IMR-90 (cell line): ENCODE measurements around the gene MBOAT2. TPM values are rescaled to one million over a fixed set of nuclear protein-coding genes. Genes with fewer than 3 reads are reported as not detected.

Source experiments
- ATAC-seq: fragments of 200-7000 bp; cut with Tn5 transposase; 2 replicates; pipeline ENCODE4 v1.9.1; 2020; ENCODE audit warnings: low read depth, mild to moderate bottlenecking, moderate library complexity
- BruUV-seq: library from RNA; stranded (reverse); fragments of 400-500 nt; replicated peaks from 2 replicates; lab custom pipeline; 2021; lab: Mats Ljungman, UMichigan
- CTCF ChIA-PET: fragments of 300-600 bp; formaldehyde crosslinking; extraction: SDS; loops from one replicate; lab custom pipeline; 2021; ENCODE audit warnings: antibody characterized with exemption; lab: Yijun Ruan, JAX
- POLR2A ChIA-PET: fragments of 300-600 bp; sonication (Branson Sonifier 250); formaldehyde crosslinking; loops from one replicate; lab custom pipeline; 2022; ENCODE audit warnings: antibody characterized with exemption; ENCODE audit not compliant: unreplicated experiment; lab: Charles Lee
- DNase-seq: peaks from one replicate; pipeline ENCODE4 v3.0.0; 2013
- H2AFZ ChIP-seq: replicated peaks from 2 replicates; pipeline ENCODE3; 2013; ENCODE audit warnings: low read length, mild to moderate bottlenecking; ENCODE audit not compliant: poor library complexity
- H2AK5ac ChIP-seq: 2 replicates; pipeline ENCODE4 v1.6.1; 2013; ENCODE audit warnings: low read depth, low read length, inconsistent platforms
- H2AK9ac ChIP-seq: replicated peaks from 2 replicates; pipeline ENCODE3; 2013; ENCODE audit warnings: mild to moderate bottlenecking, low read depth, low read length, moderate library complexity; ENCODE audit not compliant: poor library complexity
- H2BK120ac ChIP-seq: 2 replicates; pipeline ENCODE4 v1.6.1; 2013; ENCODE audit warnings: low read depth, low read length, inconsistent platforms
- H2BK15ac ChIP-seq: 3 replicates; pipeline ENCODE4 v1.6.1; 2013; ENCODE audit warnings: low read depth, low read length, inconsistent platforms
- H2BK20ac ChIP-seq: 2 replicates; pipeline ENCODE4 v1.6.1; 2013; ENCODE audit warnings: low read depth, mild to moderate bottlenecking, inconsistent platforms, low read length, moderate library complexity
- H2BK5ac ChIP-seq: 2 replicates; pipeline ENCODE4 v1.6.1; 2013; ENCODE audit warnings: mild to moderate bottlenecking, low read depth, low read length, inconsistent platforms; ENCODE audit not compliant: poor library complexity, severe bottlenecking
- H3K14ac ChIP-seq: replicated peaks from 2 replicates; pipeline ENCODE4 v1.6.1; 2013; ENCODE audit warnings: low read depth, low read length, inconsistent platforms
- H3K18ac ChIP-seq: 2 replicates; pipeline ENCODE4 v1.6.1; 2013; ENCODE audit warnings: low read depth, low read length, control low read depth
- H3K23ac ChIP-seq: 2 replicates; pipeline ENCODE4 v1.6.1; 2013; ENCODE audit warnings: low read depth, low read length, inconsistent platforms
- H3K27ac ChIP-seq: 2 replicates; pipeline ENCODE4 v1.5.1; 2013; ENCODE audit warnings: mild to moderate bottlenecking, control low read depth, low read length; ENCODE audit not compliant: insufficient read depth
- H3K27me3 ChIP-seq: 2 replicates; pipeline ENCODE4 v1.6.1; 2013; ENCODE audit warnings: low read length; ENCODE audit not compliant: control insufficient read depth, insufficient read depth
- H3K36me3 ChIP-seq: 2 replicates; pipeline ENCODE4 v1.6.1; 2013; ENCODE audit warnings: low read length, mixed read lengths; ENCODE audit not compliant: control insufficient read depth, insufficient read depth
- H3K4ac ChIP-seq: 2 replicates; pipeline ENCODE4 v1.6.1; 2013; ENCODE audit warnings: low read depth, low read length, inconsistent platforms
- H3K4me1 ChIP-seq: 2 replicates; pipeline ENCODE4 v1.6.1; 2013; ENCODE audit warnings: low read length, mixed read lengths; ENCODE audit not compliant: control insufficient read depth, insufficient read depth
- H3K4me2 ChIP-seq: 2 replicates; pipeline ENCODE4 v1.6.1; 2013; ENCODE audit warnings: low read depth, mild to moderate bottlenecking, control low read depth, low read length, moderate library complexity
- H3K4me3 ChIP-seq: 2 replicates; pipeline ENCODE4 v1.5.1; 2013; ENCODE audit warnings: low read depth, mild to moderate bottlenecking, control low read depth, low read length, moderate library complexity; ENCODE audit not compliant: insufficient read depth
- H3K56ac ChIP-seq: 2 replicates; pipeline ENCODE4 v1.6.1; 2013; ENCODE audit warnings: low read length, inconsistent platforms; ENCODE audit not compliant: insufficient read depth; ENCODE audit errors: extremely low read depth
- H3K79me1 ChIP-seq, 2 experiments: 2 replicates each; pipeline ENCODE4 v1.6.1; 2013; ENCODE audit warnings: low read length in 2 of 2, inconsistent platforms in 1 of 2, low read depth in 1 of 2
- H3K9ac ChIP-seq: 2 replicates; pipeline ENCODE4 v1.6.1; 2013; ENCODE audit warnings: low read depth, low read length, control low read depth
- H3K9me1 ChIP-seq: 2 replicates; pipeline ENCODE4 v1.6.1; 2013; ENCODE audit warnings: low read length, inconsistent platforms; ENCODE audit not compliant: insufficient read depth
- H3K9me3 ChIP-seq: 2 replicates; pipeline ENCODE4 v1.6.1; 2013; ENCODE audit warnings: low read length; ENCODE audit not compliant: control insufficient read depth, insufficient read depth
- H4K20me1 ChIP-seq: 2 replicates; pipeline ENCODE4 v1.6.1; 2013; ENCODE audit warnings: low read length, inconsistent platforms; ENCODE audit not compliant: insufficient read depth
- H4K5ac ChIP-seq: 2 replicates; pipeline ENCODE4 v1.6.1; 2013; ENCODE audit warnings: mild to moderate bottlenecking, low read depth, low read length, control low read depth
- H4K8ac ChIP-seq, 2 experiments: 2 replicates each; pipeline ENCODE4 v1.6.1; 2013; ENCODE audit warnings: low read depth in 2 of 2, low read length in 2 of 2, control low read depth in 1 of 2, inconsistent platforms in 1 of 2
- H4K91ac ChIP-seq: 2 replicates; pipeline ENCODE4 v1.6.1; 2013; ENCODE audit warnings: low read depth, low read length, inconsistent platforms; ENCODE audit not compliant: insufficient read depth
- BHLHE40 ChIP-seq: fragments of 150-350 bp; IDR thresholded peaks from 2 replicates; pipeline ENCODE4 v1.6.1; 2016; ENCODE audit warnings: mild to moderate bottlenecking, low read depth, low read length
- CEBPB ChIP-seq: IDR thresholded peaks from 2 replicates; pipeline ENCODE4 v1.6.1; 2012; ENCODE audit warnings: low read depth, low read length, improper control_type of control experiment
- CHD1 ChIP-seq: IDR thresholded peaks from 2 replicates; pipeline ENCODE4 v1.6.1; 2012; ENCODE audit warnings: low read depth, low read length, improper control_type of control experiment
- FOS ChIP-seq: fragments of 150-350 bp; IDR thresholded peaks from 2 replicates; pipeline ENCODE4 v1.6.1; 2016; ENCODE audit warnings: low read depth, low read length
- MAFK ChIP-seq: IDR thresholded peaks from 2 replicates; pipeline ENCODE4 v1.6.1; 2012; ENCODE audit warnings: low read depth, low read length, improper control_type of control experiment
- MAZ ChIP-seq: IDR thresholded peaks from 2 replicates; pipeline ENCODE4 v1.6.1; 2012; ENCODE audit warnings: low read depth, mild to moderate bottlenecking, low read length, improper control_type of control experiment, moderate library complexity, borderline replicate concordance
- RAD21 ChIP-seq: IDR thresholded peaks from 2 replicates; pipeline ENCODE4 v1.6.1; 2012; ENCODE audit warnings: low read length, improper control_type of control experiment
- RCOR1 ChIP-seq: IDR thresholded peaks from 2 replicates; pipeline ENCODE4 v1.6.1; 2012; ENCODE audit warnings: mild to moderate bottlenecking, low read length, improper control_type of control experiment; ENCODE audit not compliant: insufficient replicate concordance
- RFX5 ChIP-seq: IDR thresholded peaks from 2 replicates; pipeline ENCODE4 v1.8.0; 2012; ENCODE audit warnings: low read depth, mild to moderate bottlenecking, low read length, moderate library complexity
- WGBS, 2 experiments: methylation state at CpG; one replicate each; pipeline versions ENCODE4 v1.1.5 to v1.1.7; 2013; ENCODE audit warnings: missing lambda C conversion rate in 2 of 2; ENCODE audit not compliant: insufficient read length in 1 of 2; ENCODE audit errors: extremely low coverage in 2 of 2; 5-methylcytosine and 5-hydroxymethylcytosine counted together
- dilution Hi-C: fragments of 300-500 bp; cut with HindIII; formaldehyde crosslinking; loops from one replicate; pipeline ENCODE4 v1.14.3; 2018; ENCODE audit warnings: low sequenced_read_pairs; ENCODE audit not compliant: unreplicated experiment
- in situ Hi-C: fragments of 300-500 bp; cut with MboI; formaldehyde crosslinking; loops from 3 replicates; pipeline ENCODE4 v1.14.3; 2019; ENCODE audit warnings: low sequenced_read_pairs, inconsistent platforms, mixed read lengths
- intact Hi-C: fragments of 100-400 bp; cut with micrococcal nuclease; formaldehyde crosslinking; loops from 2 replicates; pipeline ENCODE4 v1.10.0; 2022
- polyA plus RNA-seq, 3 experiments: library from polyadenylated mRNA; depleted of rRNA; stranded (reverse); fragments of >200 nt; gene quantifications; 2 replicates each; pipeline ENCODE4 v1.2.3, GENCODE V29; 2012; ENCODE audit warnings: low replicate concordance in 1 of 3
- total RNA-seq: library from RNA; depleted of rRNA; stranded (reverse); fragments of >200 nt; gene quantifications from 2 replicates; pipeline ENCODE4 v1.2.3, GENCODE V29; 2012
- TF ChIP-seq, protein P1 (sequence below): fragments of 150-350 bp; IDR thresholded peaks from 2 replicates; pipeline ENCODE4 v1.6.1; 2016; ENCODE audit warnings: low read depth, mild to moderate bottlenecking, low read length, moderate library complexity, borderline replicate concordance

MBOAT2 gene
- total and polyA plus RNA-seq, 2 of the 4 experiments (the other 2 are of a cell fraction) = 33.9 to 102 TPM

DNA sequence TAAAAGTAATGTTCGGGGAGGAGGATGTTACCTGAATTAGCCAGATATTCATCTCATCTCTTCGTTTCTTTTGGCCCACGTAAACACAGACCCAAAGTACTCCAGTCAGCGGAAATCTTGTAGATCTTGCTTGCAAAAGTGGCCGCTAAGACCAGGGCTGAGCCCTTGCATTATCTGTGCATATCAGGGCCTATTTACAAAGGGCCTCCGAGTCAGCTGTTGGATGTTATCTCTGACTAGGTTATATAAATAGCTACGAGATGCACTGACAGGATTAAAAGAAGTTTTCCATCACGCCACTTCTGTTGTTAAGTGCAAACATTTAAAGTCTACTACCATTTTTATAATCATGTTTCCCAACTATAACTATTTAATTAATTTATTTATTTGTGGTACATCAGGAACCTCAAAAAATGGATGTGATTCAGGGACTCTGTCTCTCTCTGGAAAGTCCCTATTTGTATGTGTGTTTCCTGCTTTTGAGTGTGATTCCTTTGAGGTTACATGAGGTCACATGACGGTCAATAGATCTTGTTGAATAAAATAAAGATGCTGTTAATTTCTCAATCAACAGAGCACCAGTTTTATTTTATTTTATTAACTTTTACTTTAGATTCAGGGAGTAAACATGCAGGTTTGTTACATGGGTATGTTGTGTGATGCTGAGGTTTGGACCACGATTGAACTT is 46.8 kb upstream of the MBOAT2 start:
- ChIA-PET POLR2A (no interaction called here), CTCF (no interaction called here)
- intact Hi-C loops (no loop called here), dilution Hi-C loops (no loop called here), in situ Hi-C loops (no loop called here)
- Histone ChIP-seq H3K4ac (no peak overlapping the region), H3K27me3 (no peaks in the 10 kb centered on the region), H2BK120ac (no peak overlapping the region), H3K27ac (no peak overlapping the region), H2BK15ac (no peak overlapping the region), H3K9me1 (no peaks in the 10 kb centered on the region), H3K23ac (no peak overlapping the region), H3K14ac (no peak overlapping the region), H2AK9ac (no peak overlapping the region), H4K91ac (no peak overlapping the region), H2AFZ (no peak overlapping the region), H3K4me3 (no peak overlapping the region), H2AK5ac (no peak overlapping the region), H3K4me2 (no peak overlapping the region), H2BK20ac (no peak overlapping the region), H4K20me1 (no peaks in the 10 kb centered on the region), H3K4me1 (peaks cover 4% of the 10 kb centered on the region; the same call in 1 of the 2 replicates), H4K8ac (no peak overlapping the region), H3K56ac (no peak overlapping the region), H2BK5ac (no peak overlapping the region), H3K79me1 (no peaks in the 10 kb centered on the region), H3K9ac (no peak overlapping the region), H3K9me3 (no peaks in the 10 kb centered on the region), H4K5ac (no peak overlapping the region), H3K36me3 (no peaks in the 10 kb centered on the region), H3K18ac (no peak overlapping the region)
- DNase-seq = no peak
- TF ChIP-seq FOS (no peak), MAFK (no peak), CEBPB (no peak), RCOR1 (no peak), MAZ (no peak), RFX5 (no peak), RAD21 (no peak), CHD1 (no peak), BHLHE40 (no peak)
- TF ChIP-seq, protein P1, sequence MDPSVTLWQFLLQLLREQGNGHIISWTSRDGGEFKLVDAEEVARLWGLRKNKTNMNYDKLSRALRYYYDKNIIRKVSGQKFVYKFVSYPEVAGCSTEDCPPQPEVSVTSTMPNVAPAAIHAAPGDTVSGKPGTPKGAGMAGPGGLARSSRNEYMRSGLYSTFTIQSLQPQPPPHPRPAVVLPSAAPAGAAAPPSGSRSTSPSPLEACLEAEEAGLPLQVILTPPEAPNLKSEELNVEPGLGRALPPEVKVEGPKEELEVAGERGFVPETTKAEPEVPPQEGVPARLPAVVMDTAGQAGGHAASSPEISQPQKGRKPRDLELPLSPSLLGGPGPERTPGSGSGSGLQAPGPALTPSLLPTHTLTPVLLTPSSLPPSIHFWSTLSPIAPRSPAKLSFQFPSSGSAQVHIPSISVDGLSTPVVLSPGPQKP = no peak
- 100% methylated on average over 1 of the region's 10 CpGs; no CpG with 5 or more reads in 1 of the 2 experiments for WGBS, 2 experiments
- BruUV-seq = no TSS peak
- no peak for ATAC-seq
